Pancreas (tissue), 10 donors: ENCODE results near the gene ZNF687. TPM values are rescaled to one million over a fixed set of nuclear protein-coding genes. Genes with fewer than 3 reads are reported as not detected.

Experiments used
- ATAC-seq, 4 donors: fragments of 200-7000 bp; cut with Tn5 transposase; one replicate each; pipeline versions ENCODE4 v1.8.0 to v1.9.1; 2020; ENCODE audit warnings: mild to moderate bottlenecking in 4 of 4, moderate library complexity in 4 of 4
- DNase-seq, 6 donors: peaks; one replicate each; pipeline ENCODE4 v3.0.0-alpha.2; 2020
- FAIRE-seq: peaks from 2 replicates; lab custom pipeline; 2012; peaks lifted over from hg19 to GRCh38; lab: Jason Lieb, UNC
- H3K27ac ChIP-seq, 4 donors: fragments of 200-600 bp; sonication (generic); 1 replicate in 3 of 4; 2 replicates in 1 of 4; pipeline versions ENCODE4 v1.5.0 to v1.8.0; 2020
- H3K27me3 ChIP-seq, 4 donors: fragments of 200-600 bp; one replicate each; pipeline ENCODE4 v1.8.0; 2021
- H3K36me3 ChIP-seq, 3 donors: fragments of 200-600 bp; sonication (generic) in 1 of 3; one replicate each; pipeline versions ENCODE4 v1.5.0 to v1.8.0; 2020 to 2021
- H3K4me1 ChIP-seq, 3 donors: fragments of 200-600 bp; one replicate each; pipeline ENCODE4 v1.8.0; 2021
- H3K4me3 ChIP-seq, 4 donors: fragments of 200-600 bp; sonication (generic) in 2 of 4; one replicate each; pipeline versions ENCODE4 v1.5.0 to v1.8.0; 2020 to 2021
- H3K9me3 ChIP-seq, 4 donors: fragments of 200-600 bp; one replicate each; pipeline ENCODE4 v1.8.0; 2021
- CTCF ChIP-seq, 4 donors: fragments of 200-600 bp; sonication (generic) in 3 of 4; IDR thresholded peaks; one replicate each; pipeline versions ENCODE4 v1.5.0 to v1.8.0; 2021; ENCODE audit warnings: antibody characterized with exemption in 4 of 4
- WGBS, 2 donors: extraction: QIAGEN DNeasy Blood & Tissue Kit; methylation state at CpG; one replicate each; pipeline ENCODE4 v1.1.7; 2013; 5-methylcytosine and 5-hydroxymethylcytosine counted together
- intact Hi-C, 3 donors: fragments of 100-400 bp; cut with DNase I; formaldehyde crosslinking; loops; one replicate each; pipeline versions ENCODE4 v1.11.1 to v1.14.2; 2022
- polyA plus RNA-seq, 2 donors: library from polyadenylated mRNA; stranded (reverse); fragments of 200-250 nt; gene quantifications; one replicate each; pipeline ENCODE4 v1.2.3, GENCODE V29; 2013
- total RNA-seq, 6 donors: library from RNA; stranded (reverse); fragmentation: NEBNext Ultra II Directional in 4 of 6; extraction: Animal tissue kit (Norgen Biotek cat#: 25700) in 4 of 6; gene quantifications; one replicate each; pipeline versions ENCODE4 v1.2.1 to v1.2.4, GENCODE V29; 2021 to 2023
- donor health status: healthy with polysubstance abuse.
- donor health status: DM: no; HTN: no; CAD: no; lungs with moderate emphysema.
- donor health status: DM: no; HTN: no; CAD: no.
- donor health status: control.
- donor health status: control.
- donor health status: Bipolar disorder and iron deficiency.
- donor health status: DM: yes; HTN: yes; CAD: no.
- donor health status: DM: no; HTN: no; CAD: no.
- donor health status: DM: no; HTN: no; CAD: no.
- donor health status: DM: yes; HTN: yes; CAD: no.

Gene ZNF687
- total and polyA plus RNA-seq, 8 donors = 9.8 to 23.4 (median 16.3) TPM

GRCh38 chr1:151325231-151325630, 43.1 kb downstream of the ZNF687 start:
- H3K27me3 ChIP-seq = no peaks in the 10 kb centered on the region
- no peak overlapping the region for H3K27ac ChIP-seq
- intact Hi-C loops = no loop called here
- H3K4me3 ChIP-seq = no peak overlapping the region
- H3K36me3 ChIP-seq = peaks cover 0 to 3% (median 1%) of the 10 kb centered on the region in 3 donors
- H3K9me3 ChIP-seq = no peaks in the 10 kb centered on the region
- no peak for TF ChIP-seq CTCF (IDR thresholded peaks at IDR 0.05)
- ATAC-seq = no peak
- 86 to 92% methylated on average over 7 of the region's 7 CpGs for WGBS, 2 donors
- H3K4me1 ChIP-seq = peaks cover 0 to 20% (median 11%) of the 10 kb centered on the region in 3 donors
- DNase-seq = no peak
- no peak for FAIRE-seq

DNA sequence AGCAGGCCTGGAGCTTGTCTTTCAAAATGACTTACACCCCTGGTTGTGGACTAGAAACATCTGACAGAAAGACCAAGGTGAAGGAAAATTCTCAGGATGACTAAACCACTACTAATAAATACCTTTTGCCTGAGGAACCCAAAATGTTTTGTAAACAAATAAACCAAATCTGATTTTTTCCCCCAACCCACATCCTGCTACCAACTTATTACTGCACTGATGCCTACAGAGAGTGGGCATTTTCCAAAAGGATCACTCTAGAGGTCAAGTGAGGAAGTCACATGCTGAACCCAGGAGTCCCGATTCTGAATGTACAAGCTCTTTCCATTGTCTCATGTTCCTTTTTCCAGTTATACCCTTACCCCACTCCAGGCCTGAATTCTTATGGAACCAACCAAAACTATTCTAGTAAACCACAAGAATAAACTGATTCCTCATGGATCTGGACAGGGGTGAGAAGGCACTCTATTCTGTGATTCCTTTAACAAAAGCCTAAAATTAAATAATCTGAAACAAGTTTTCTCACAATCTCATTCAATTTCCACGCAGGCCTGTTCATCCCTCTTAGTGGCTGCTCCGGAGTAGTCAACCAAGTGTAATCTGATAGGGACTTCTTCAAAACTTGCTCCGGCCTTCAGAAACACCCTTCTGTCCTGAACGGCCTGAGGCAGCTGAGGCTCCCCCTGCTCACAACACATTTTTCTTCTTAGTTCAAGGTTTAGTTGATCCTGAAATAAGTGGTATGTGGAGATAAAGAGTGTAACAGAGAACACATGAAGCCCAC, 43.7 kb downstream of the ZNF687 start:
- Histone ChIP-seq H3K27me3 (no peaks in the 10 kb centered on the region), H3K4me1 (peaks cover 0 to 20% (median 11%) of the 10 kb centered on the region in 3 donors), H3K36me3 (peaks cover 0 to 3% (median 0%) of the 10 kb centered on the region in 3 donors), H3K4me3 (peak overlapping the region in 2 of 4 donors; percentile 62 to 67), H3K27ac (no peak overlapping the region), H3K9me3 (no peaks in the 10 kb centered on the region)
- no peak for ATAC-seq
- no peak for FAIRE-seq
- no peak for TF ChIP-seq CTCF (IDR thresholded peaks at IDR 0.05)
- 17 to 31% methylated on average over 5 of the region's 5 CpGs for WGBS, 2 donors
- intact Hi-C loops = no loop called here
- DNase-seq = no peak

- peak in 2 of 6 donors; percentile 39 to 59 for DNase-seq
These were observed 44.6 kb downstream of the ZNF687 start for GRCh38 chr1:151326619-151327222.

DNA sequence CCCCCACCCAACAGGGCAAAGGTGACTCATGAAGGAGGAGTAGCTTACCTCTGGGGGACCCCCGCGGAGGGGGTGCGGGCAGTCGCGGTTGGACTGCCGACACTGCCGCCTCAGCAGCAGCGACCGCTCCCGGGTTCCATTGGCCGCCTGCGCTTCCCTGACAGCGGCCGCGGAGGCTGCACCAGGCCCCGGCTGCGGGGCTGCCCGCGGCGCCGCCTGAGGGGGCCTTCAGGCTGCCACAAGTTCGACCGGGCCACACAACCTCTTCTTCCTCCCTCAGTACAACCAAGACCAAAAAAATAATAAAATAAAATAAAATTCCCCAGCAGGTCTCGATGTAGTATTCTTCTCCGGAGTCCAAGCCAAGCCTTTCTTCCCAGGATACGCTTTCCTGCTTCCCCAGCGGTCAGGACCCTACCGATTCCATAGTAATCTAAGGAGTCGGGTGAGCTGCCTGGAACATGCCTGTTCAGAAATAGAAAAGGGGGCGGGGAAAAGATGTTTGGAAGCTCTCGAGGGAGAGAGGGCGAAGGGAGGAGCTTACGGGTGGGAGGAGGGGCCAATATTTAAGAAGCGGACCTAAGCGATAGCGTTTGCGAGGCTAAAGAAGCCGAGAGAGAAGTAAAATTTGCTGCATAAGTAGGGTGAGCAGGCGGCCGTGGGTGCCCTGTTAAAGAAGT, 45.3 kb downstream of the ZNF687 start, which contains the start of gene PI4KB:
Gene PI4KB (minus strand): TSS at position 194 of the 680 bp plus-strand sequence. CDS start 10,935 bp downstream, outside the sequence.
- FAIRE-seq (peak; percentile 89), DNase-seq (peak; percentile 83 to 95 (median 90)), ATAC-seq (peak; percentile 97 to 99 (median 98))
- H3K4me1 ChIP-seq = peaks cover 0 to 20% (median 11%) of the 10 kb centered on the region in 3 donors
- no peaks in the 10 kb centered on the region for H3K27me3 ChIP-seq
- no peak for TF ChIP-seq CTCF (IDR thresholded peaks at IDR 0.05)
- 0% methylated on average over 32 to 40 of the region's 40 CpGs for WGBS, 2 donors
- peaks cover 0 to 3% (median 0%) of the 10 kb centered on the region in 3 donors for H3K36me3 ChIP-seq
- peak within 1 kb of the TSS; percentile 73 to 96 (median 88) for H3K27ac ChIP-seq
- no peaks in the 10 kb centered on the region for H3K9me3 ChIP-seq
- peak within 1 kb of the TSS; percentile 62 to 86 (median 68) for H3K4me3 ChIP-seq
- intact Hi-C loops = no loop called here

More at GRCh38 chr1:151326619-151327222, 44.6 kb downstream of the ZNF687 start:
- TF ChIP-seq CTCF (IDR thresholded peaks at IDR 0.05) = no peak
- H3K27ac ChIP-seq = peak overlapping the region; percentile 73 to 96 (median 88)
- WGBS, 2 donors = 0 to 1% methylated on average over 12 of the region's 12 CpGs
- H3K4me1 ChIP-seq = peaks cover 0 to 20% (median 11%) of the 10 kb centered on the region in 3 donors
- peaks cover 0 to 3% (median 0%) of the 10 kb centered on the region in 3 donors for H3K36me3 ChIP-seq
- intact Hi-C loops = no loop called here
- no peak for FAIRE-seq
- H3K9me3 ChIP-seq = no peaks in the 10 kb centered on the region
- peak overlapping the region; percentile 62 to 86 (median 68) for H3K4me3 ChIP-seq
- no peaks in the 10 kb centered on the region for H3K27me3 ChIP-seq
- ATAC-seq = peak; percentile 30 to 61 (median 53)
